C4-2B (cell line): Measurements from ENCODE around the gene OSBPL9.

Experiments used
- H3K27ac ChIP-seq: fragments of 450-650 bp; 2 replicates; pipeline ENCODE4 v1.5.1; 2017
- CTCF ChIP-seq: fragments of 450-650 bp; conservative IDR thresholded peaks from 2 replicates; pipeline ENCODE4 v1.5.1; 2017; ENCODE audit warnings: mild to moderate bottlenecking
- ZFX ChIP-seq: fragments of 450-650 bp; IDR thresholded peaks from 2 replicates; pipeline ENCODE4 v1.6.1; 2017

The OSBPL9 gene

GRCh38 chr1:51736702-51737101 is 119.8 kb downstream of the OSBPL9 start:
- TF ChIP-seq CTCF (no peak), ZFX (no peak)
- no peak overlapping the region for H3K27ac ChIP-seq

DNA sequence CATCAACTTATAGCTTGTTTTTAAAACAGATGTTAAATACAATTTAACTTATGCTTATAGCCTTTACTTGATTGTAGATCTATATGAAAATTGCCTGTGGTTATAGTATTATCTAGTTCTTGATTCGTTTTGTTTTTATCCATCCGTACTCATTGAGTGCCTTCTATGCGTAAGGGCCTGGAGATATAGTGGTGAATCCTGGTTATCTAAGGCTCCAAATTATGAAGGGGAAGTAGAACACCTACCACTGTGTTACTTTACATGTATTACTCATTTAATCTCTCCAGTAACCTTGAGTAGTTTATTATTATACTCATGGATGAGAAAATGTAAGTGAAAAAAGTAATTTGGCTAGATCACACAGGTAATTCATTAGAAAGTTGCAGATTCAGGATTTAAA is 121.8 kb downstream of the OSBPL9 start:
- no peak for TF ChIP-seq ZFX
- TF ChIP-seq CTCF, result no peak
- no peak overlapping the region for H3K27ac ChIP-seq

GRCh38 chr1:51740652-51741051 is 123.8 kb downstream of the OSBPL9 start:
- TF ChIP-seq ZFX (no peak), CTCF (no peak)
- H3K27ac ChIP-seq, result no peak overlapping the region

DNA sequence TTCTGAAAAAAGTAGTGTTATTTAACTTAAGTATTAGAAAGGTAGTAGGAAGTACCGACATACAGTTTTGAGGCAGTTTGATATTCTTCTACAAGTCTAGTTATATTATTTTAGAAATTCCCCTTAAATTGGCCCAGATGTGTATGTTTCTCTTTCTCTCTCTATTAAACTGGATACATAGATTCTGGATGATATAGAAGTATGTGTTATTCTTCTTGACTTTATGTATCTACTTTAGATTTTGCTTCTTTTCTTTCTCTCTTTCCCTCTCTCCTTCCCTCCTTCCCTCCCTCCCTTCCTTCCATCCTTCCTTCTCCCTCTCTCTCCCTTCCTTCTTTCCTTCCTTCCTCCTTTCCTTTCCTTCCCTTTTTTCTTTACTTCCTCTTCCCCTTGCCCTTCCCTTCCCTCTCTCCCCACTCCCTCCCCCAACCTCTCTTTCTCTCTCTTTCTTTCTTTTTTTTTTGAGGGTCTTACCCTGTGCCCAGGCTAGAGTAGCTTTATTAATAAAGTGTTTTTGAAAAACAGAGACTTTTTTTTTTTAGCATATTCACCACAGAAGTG is 124.3 kb downstream of the OSBPL9 start:
- TF ChIP-seq ZFX (no peak), CTCF (no peak)
- no peak overlapping the region for H3K27ac ChIP-seq

- no peak for TF ChIP-seq CTCF
- no peak for TF ChIP-seq ZFX
- no peak overlapping the region for H3K27ac ChIP-seq
Observed at GRCh38 chr1:51744506-51745303, 127.8 kb downstream of the OSBPL9 start.

GRCh38 chr1:51745304-51745570 is 128.3 kb downstream of the OSBPL9 start:
- TF ChIP-seq CTCF (no peak), ZFX (no peak)
- no peak overlapping the region for H3K27ac ChIP-seq

DNA sequence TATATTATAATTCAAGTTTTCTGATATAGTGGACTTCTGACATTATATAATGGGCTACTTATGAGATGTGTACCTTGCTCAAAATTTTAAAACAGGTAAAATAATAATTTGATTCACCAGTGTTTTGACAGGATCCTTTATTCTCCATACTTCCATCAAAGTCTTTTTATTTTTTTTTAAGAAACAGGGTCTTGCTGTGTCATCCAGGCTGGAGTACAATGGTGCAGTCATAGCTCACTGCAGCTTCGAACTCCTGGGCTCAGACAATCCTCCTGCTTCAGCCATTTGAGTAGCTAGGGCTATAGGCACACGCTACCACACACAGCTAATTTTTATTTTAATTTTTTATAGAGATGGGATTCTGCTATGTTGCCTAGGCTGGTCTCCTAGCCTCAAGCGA is 132.3 kb downstream of the OSBPL9 start:
- no peak overlapping the region for H3K27ac ChIP-seq
- TF ChIP-seq ZFX (no peak), CTCF (no peak)
